Astrocyte of the hippocampus (primary cell): ENCODE results near the gene PSMD1.

Experiments used
- DNase-seq: peaks from one replicate; pipeline ENCODE4 v3.0.0; 2011; ENCODE audit warnings: low read depth, low spot score

The PSMD1 gene

DNA sequence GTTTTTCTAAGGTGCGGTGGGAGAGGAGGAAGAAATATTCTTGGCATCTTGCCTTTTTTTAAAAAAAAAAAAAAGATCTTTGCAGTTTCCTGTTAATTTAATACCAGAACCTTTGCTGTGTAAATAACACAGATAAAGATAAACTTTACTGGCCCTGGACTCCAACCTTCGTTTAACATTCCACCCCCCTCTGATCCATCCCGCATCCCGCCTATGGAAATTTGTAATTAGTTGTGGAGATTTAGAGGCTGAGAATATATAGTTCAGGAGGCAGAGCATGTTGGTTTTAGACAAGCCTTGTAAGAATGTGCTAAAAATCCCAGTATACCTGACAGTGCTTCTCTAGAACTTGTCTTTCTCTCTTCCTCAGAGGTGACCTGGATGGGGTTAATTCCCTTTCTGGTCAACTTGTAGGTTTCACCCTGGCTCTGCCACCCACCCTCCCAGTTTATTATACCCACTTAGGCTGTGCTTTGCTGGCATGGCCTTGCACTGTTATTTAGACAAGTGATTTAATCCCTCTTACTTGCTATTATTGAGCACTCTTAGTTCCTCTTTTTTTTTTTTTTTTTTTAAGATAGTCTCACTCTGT, 22.3 kb upstream of the PSMD1 start:
- no peak for DNase-seq

GRCh38 chr2:231036131-231036530, 20.5 kb upstream of the PSMD1 start:
- DNase-seq, result no peak

GRCh38 chr2:231036578-231037106, 20.0 kb upstream of the PSMD1 start:
- no peak for DNase-seq

DNA sequence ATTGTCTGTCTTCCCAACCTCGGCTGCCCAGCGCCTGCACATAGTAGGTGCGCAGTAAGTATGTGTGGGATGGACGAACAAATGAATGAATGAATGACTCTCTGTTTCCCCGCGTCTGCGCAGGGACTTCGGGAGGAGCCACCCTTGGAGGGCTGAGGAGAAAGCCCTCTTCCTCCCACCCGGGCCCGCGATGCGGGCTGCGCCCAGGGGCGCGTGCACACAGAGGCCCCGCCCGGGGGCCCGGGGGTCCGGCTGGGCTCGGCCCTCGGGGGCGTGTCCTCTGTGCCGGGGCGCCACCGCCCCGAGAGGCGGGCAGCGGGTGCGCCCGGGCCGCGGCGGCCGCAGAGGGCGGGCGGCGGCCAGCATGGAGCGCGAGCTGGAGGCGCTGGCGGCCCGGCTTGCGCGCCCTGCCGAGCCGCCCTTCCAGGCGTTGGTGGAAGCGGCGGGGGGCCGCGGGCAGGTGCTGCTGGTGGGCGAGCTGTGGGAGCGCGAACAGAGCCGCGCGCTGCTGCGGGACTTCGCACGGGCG, 19.4 kb upstream of the PSMD1 start, which contains the start of gene C2orf72:
TSS of gene C2orf72 (plus strand) at position 322 of the 529 bp plus-strand sequence. CDS start at position 365, 43 bp downstream.
- peak; percentile 42 for DNase-seq

- DNase-seq, result peak; percentile 48
These were observed 18.8 kb upstream of the PSMD1 start for GRCh38 chr2:231037731-231038482.

DNA sequence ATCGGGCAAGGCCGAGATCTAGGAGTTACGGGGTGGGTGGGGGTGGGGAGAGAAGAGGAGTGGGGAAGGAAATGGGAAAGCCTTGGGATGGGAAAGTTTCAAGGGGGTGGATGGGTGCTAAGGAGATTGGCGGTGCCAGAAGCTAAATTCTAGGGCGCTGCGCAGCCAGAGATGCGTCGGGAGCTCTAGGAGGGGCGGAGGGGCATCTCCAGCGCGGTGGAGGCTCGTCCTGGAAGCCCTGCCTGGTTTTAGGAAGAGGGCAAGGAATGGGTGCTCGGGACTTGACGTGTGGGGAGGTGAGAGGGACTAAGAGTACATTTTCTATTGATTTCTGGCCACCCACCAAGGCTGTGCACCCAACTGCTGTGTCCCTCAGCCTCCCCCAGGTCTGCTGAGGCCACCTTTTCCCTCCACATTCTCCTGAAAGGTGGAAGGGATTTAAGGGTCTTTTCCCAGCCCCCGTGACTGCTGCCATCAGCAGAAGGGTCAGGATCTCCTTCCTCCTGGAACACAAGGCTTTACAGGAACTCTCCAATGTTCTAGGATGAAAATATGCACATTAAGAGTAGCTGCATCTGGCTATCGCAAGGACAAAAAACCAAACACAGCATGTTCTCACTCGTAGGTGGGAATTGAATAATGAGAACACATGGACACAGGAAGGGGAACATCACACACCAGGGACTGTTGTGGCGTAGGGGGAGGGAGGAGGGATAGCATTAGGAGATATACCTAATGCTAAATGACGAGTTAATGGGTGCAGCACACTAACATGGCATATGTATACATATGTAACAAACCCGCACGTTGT, 18.0 kb upstream of the PSMD1 start:
- DNase-seq, result no peak

DNA sequence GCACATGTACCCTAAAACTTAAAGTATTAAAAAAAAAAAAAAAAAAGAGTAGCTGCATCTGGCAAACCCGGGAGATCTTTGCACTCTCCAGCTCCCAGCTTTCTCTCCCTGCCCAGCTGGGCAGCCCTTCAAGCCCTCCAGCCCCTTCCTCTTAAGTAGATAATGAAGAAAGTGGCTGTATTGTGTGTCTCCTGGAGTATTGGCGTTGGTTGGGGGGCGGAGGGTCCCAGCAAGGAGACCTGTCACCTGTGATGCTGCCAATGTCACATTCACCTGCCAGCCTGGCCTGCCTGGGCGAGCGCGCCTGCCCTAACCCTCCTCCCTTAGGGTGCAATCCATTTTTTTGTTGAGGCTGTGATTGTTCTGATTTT, 17.4 kb upstream of the PSMD1 start:
- no peak for DNase-seq

DNA sequence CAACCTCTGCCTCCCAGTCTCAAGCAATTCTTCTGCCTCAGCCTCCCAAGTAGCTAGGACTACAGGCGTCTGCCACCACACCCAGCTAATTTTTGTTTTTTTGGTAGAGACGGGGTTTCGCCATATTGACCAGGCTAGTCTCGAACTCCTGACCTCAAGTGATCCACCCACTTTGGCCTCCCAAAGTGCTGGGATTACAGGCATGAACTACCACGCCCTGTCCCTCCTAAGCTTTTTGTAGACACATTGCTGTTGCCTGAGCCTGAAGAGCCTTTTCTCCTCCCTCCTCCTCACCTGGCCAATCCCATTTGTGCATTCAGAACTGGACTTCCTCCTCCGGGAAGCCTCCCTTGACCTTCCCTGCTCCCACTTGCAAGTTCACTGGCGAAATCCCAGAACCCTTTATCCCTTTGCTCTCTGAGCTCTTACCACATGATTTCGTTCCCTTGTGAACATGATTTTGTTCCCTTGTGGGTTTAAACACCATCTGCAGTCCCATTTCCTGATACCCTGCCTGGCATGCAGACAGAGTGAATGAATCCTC, 16.8 kb upstream of the PSMD1 start:
- DNase-seq, result no peak

DNA sequence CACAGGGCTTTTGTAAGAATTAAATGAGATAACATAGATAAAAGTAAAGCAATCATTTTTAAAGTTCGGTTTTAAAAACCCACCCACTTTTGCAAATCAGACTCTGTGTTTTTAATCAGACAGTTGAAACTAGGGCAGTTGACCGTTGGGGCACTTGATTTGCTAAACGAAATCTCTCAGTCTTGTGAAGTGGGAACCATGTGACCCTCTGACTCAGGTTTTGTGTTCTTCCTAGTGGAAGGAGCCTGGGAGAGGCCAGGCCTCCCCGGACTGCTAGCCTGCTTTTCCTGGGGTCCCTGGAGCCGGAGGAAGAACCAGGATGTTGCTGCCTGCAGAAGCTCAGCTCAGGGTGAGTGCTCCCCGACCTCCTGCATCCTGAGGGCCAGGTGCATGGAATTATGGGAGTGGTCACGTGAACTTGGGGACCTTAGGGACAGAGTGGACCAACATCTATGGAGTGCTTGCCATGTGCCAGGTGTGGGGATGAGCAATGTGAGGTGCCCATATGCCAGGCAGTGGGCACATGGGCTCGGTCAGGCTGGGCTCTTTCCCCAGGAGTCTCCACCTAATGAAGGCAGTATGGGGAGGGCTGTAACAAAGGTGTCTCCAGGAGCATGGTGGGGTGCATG, 15.5 kb upstream of the PSMD1 start:
- no peak for DNase-seq

- no peak for DNase-seq
These were observed 12.9 kb upstream of the PSMD1 start for GRCh38 chr2:231043796-231044195.

GRCh38 chr2:231046916-231047273, 9.8 kb upstream of the PSMD1 start:
- no peak for DNase-seq

DNA sequence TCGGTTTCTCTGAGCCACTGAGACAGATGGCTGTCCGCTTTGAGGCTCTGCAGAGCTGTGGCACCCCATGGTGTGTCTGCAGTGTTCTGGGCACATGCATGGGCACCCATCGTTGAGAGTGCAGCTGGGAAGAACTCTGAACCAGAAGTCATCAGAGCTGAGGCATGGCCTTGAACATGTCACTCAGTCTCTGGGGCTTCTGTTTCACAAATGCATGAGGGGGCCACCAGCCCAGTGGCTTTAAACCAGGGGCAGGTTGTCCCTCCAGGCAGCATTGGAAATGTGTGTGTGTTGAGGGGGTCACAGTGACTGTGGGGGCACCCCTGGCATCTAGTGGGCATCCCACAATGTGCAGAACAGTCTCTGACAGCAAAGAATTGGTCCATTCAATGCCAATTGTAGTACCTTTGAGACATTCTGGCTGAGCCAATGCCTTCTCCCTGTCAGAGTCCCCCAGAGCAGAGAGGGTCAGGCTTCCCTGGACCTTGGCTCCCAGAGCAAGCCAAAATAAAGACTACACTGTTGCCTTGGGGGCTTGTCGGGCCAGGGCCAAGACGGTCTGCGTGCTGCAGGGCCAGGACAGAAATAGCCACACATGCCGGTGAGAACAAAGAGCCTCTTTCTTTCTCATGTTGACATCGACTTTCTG, 9.3 kb upstream of the PSMD1 start:
- DNase-seq, result peak; percentile 39

DNA sequence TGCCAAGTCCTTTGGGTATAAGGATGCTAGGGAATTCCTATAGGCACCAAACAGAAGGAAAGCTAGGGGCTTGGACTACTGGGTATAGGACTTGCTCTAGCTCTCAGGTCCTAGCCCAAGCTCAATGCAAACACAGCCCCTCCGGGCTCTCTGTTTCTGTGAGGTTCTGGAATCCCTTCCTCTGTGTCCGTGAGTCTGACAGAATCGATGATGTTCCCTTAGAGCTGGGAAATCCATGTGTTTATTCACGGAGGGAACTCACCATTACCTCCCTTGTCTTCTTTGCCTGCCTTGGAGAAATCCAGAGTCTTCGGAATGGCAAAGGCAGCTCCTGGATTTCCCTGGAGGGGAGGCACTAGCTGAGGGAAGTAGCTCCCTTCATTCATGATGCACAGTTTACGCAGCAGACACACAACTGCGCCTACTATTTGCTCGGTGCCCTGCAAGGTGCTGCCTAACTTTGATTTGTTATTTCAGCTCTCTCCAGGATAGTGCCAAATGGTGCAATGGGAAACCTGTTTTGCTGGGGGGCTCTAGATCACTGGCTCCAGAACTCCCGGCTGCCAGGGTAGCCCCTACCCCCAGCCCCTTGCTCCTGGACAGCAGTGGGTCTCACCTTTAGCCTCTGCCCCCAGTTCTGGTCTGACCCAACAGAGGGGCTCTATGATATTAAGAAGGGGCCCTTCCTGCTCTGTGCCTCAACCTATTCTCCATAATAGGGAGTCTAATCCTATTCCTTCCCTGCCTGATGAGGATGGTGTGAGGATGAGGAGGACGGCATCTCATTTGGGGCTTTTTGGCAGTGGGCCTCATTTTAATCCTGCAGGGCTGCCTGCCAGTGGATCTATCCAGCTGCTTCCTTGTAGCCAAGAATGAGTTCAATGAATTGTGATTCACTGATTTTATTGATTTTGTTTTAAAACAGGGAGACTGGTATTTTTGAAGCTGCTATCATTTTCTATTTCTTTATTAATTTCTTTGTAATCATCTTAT, 8.4 kb upstream of the PSMD1 start:
- DNase-seq, result no peak

- DNase-seq, result no peak
These were observed 7.2 kb upstream of the PSMD1 start for GRCh38 chr2:231049286-231050017.

DNA sequence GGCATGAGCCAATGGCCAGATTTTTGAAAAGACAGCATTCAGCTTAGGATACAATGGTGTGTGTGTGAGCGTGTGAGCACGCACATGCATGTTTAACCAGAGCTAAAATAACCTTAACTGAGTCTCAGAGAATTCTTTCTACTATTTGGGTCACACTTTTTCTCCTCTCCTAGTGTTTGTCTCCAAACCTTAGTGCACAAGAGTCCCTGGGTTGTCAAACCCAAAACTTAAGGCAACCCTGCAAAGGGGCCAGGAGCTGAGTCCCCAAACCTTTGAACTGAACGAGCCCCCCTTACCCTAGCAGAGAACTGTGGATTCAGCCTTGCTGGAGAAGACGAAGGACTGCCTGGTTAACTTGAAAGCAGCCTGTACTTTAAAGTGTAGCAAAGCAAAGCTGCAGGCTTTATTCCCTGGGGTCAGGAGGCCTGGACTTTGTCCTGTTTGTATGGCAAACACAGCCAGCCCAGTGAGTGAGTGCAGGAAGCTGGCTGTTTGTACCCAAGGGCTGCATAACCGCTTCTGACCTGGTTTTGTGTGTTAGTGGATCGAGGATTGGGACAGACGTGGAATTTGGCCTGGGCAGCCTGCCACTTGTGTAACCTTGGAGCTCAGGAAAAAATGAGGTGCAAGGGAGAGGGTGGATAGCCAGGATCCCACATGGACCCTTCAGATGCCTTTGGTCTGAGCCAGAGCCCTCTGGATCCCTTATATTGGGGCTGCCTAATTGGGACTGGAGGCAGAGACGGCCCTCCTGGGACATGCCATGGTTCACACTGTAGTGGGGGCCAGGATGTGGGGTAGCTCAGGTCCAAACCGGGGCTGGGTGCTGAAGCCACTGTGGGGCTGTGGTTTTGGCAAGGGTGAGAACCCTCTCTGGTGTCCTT, 6.4 kb upstream of the PSMD1 start:
- no peak for DNase-seq

DNA sequence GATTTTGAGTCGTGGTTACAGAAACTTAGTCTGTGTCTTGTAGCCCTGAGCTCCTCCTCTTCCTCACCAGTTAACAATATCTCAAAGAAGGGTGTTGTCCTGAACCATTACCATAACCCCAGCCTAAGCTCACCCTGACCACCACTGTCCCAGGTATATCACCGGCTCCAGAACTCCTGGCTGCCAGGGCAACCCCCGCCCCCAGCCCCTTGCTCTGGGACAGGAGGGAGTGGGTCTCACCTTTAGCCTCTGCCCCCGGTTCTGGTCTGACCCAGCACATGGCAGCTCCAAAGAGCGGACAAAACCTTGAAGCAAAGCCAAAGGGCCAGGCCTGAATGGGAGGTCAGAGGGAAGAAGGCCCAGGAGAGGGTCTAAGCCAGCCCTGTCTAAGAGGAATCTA, 5.6 kb upstream of the PSMD1 start:
- no peak for DNase-seq

GRCh38 chr2:231052494-231053451, 3.9 kb upstream of the PSMD1 start:
- peak; percentile 94 for DNase-seq
